Endothelial cell of umbilical vein (primary cell): ENCODE data around the gene MAP3K21.

ENCODE experiments used
- CTCF ChIP-seq, 2 donors: IDR thresholded peaks; 1 replicate in 1 of 2; 2 replicates in 1 of 2; pipeline ENCODE4 v1.5.1; 2011; ENCODE audit warnings: low read length in 2 of 2, mild to moderate bottlenecking in 2 of 2, moderate library complexity in 2 of 2, control low read depth in 1 of 2, inconsistent platforms in 1 of 2, low read depth in 1 of 2; ENCODE audit not compliant: insufficient read depth in 1 of 2; ENCODE audit errors: extremely low read depth in 1 of 2
- EZH2 ChIP-seq: IDR thresholded peaks from 2 replicates; pipeline ENCODE4 v1.6.1; 2012; ENCODE audit warnings: borderline replicate concordance, low read depth, mild to moderate bottlenecking, moderate library complexity, low read length, inconsistent platforms; ENCODE audit not compliant: severe bottlenecking
- JUN ChIP-seq: IDR thresholded peaks from 2 replicates; pipeline ENCODE4 v1.6.1; 2011; ENCODE audit warnings: borderline replicate concordance, low read depth; ENCODE audit not compliant: insufficient read length, insufficient read depth
- MYC ChIP-seq: IDR thresholded peaks from one replicate; pipeline ENCODE4 v1.6.1; 2011; ENCODE audit warnings: mild to moderate bottlenecking, low read depth, low read length
- POLR2A ChIP-seq: IDR thresholded peaks from 2 replicates; pipeline ENCODE4 v1.6.1; 2012; ENCODE audit warnings: low read depth, mild to moderate bottlenecking, control low read depth, low read length
- POLR2AphosphoS5 ChIP-seq: IDR thresholded peaks from 2 replicates; pipeline ENCODE4 v1.6.1; 2012; ENCODE audit warnings: low read depth, mild to moderate bottlenecking, control low read depth, low read length, moderate library complexity; ENCODE audit not compliant: insufficient read depth

- no peak for TF ChIP-seq CTCF (IDR thresholded peaks at IDR 0.05; ENCODE audit: extremely low read depth in 1 of 2, insufficient read depth in 1 of 2, low read depth in 1 of 2, low read length in 2 of 2)
- no peak for TF ChIP-seq POLR2AphosphoS5
- TF ChIP-seq EZH2: no peak
- no peak for TF ChIP-seq POLR2A
- no peak for TF ChIP-seq MYC
- TF ChIP-seq JUN: no peak
Measured at GRCh38 chr1:233389169-233389568, 61.6 kb downstream of the MAP3K21 start.
